ENCODE measurements around the gene IL1RAPL1. TPM values are rescaled to one million over a fixed set of nuclear protein-coding genes. Genes with fewer than 3 reads are reported as not detected.

IL1RAPL1 gene
- polyA plus RNA-seq, 1 of the 3 experiments (the other 2 are of a cell fraction) = 2.8 TPM

DNA sequence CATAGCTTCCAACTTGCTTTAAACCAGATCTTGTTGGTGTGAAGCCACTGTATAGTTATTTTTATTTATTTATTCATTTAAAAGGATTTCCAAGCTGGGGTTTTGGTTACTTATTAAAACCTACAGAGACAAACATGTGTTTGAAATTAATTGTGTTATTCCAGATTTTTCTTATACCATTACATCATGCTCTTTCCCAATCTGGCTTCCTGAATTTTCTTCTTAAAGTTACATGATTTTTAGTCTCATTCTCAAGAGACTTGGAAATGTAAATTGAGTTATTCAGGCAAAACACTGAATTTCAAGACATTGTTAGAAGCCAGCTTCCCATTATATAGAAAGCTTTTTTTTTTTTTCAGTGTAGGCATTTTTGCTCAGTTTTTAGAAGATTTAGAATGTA lies 381.9 kb downstream of the IL1RAPL1 start:
- H3K4me1 ChIP-seq (ENCODE audit: control insufficient read depth in 1 of 2, insufficient read depth in 2 of 2, low read depth in 1 of 2, low read length in 1 of 2) = no peaks in the 10 kb centered on the region
- POLR2A ChIA-PET = no interaction called here
- DNase-seq = no peak

DNA sequence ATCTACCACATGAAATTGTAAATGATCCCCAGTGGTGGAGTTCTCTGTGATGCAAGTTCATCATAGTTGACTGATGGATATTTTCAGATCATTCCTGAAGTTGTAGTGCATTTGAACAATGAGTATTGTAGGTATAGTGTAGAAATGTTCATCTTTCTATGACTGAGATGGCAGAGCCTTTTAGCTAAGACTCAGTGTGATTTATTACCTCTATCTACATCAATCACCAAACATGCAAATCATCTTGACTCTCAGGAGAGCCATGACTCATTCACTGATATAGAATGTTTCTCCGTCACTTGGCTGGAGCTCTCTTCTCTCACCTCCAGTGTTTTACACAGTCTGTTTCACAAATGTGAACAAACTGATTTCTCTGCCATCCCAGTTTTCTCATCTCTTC lies 392.6 kb downstream of the IL1RAPL1 start:
- H3K36me3 ChIP-seq (replicated peaks in 1 of 2; ENCODE audit: control insufficient read depth in 1 of 2, insufficient read depth in 2 of 2, low read length in 1 of 2) = no peaks in the 10 kb centered on the region
- no peak overlapping the region for H3K27ac ChIP-seq (ENCODE audit: low read depth in 2 of 2, low read length in 1 of 2)
- ChIA-PET POLR2A (no interaction called here), CTCF (no interaction called here)
- no peaks in the 10 kb centered on the region for H4K20me1 ChIP-seq (ENCODE audit: insufficient read depth)
- H3K4me1 ChIP-seq (ENCODE audit: control insufficient read depth in 1 of 2, insufficient read depth in 2 of 2, low read depth in 1 of 2, low read length in 1 of 2) = no peaks in the 10 kb centered on the region
- WGBS (ENCODE audit: low lambda C conversion rate) = 18% methylated on average over 1 of the region's 1 CpG
- H3K27me3 ChIP-seq (ENCODE audit: insufficient read depth) = no peaks in the 10 kb centered on the region
- H3K9me2 ChIP-seq = no peaks in the 10 kb centered on the region
- H3K9me3 ChIP-seq = no peaks in the 10 kb centered on the region
- H2AFZ ChIP-seq (ENCODE audit: low read depth) = no peak overlapping the region
- no peaks in the 10 kb centered on the region for H3K79me2 ChIP-seq (ENCODE audit: insufficient read depth)
- H3K9ac ChIP-seq = no peak overlapping the region
- TF ChIP-seq NRF1 (IDR thresholded peaks at IDR 0.05; ENCODE audit: low read depth, low read length) = no peak
- TF ChIP-seq, protein P1, sequence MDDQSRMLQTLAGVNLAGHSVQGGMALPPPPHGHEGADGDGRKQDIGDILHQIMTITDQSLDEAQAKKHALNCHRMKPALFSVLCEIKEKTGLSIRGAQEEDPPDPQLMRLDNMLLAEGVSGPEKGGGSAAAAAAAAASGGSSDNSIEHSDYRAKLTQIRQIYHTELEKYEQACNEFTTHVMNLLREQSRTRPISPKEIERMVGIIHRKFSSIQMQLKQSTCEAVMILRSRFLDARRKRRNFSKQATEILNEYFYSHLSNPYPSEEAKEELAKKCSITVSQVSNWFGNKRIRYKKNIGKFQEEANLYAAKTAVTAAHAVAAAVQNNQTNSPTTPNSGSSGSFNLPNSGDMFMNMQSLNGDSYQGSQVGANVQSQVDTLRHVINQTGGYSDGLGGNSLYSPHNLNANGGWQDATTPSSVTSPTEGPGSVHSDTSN (IDR thresholded peaks at IDR 0.05) = peak; percentile 21; the same call in 1 of the 2 replicates
- no peak for DNase-seq
- H3K4me2 ChIP-seq = no peak overlapping the region
- H3F3A ChIP-seq (replicated peaks; ENCODE audit: insufficient read depth) = no peaks in the 10 kb centered on the region
- no peak overlapping the region for H3K4me3 ChIP-seq (ENCODE audit: low read depth in 2 of 2, low read length in 1 of 2)

More for the DNA sequence above, 381.9 kb downstream of the IL1RAPL1 start:
- H3K4me2 ChIP-seq = no peak overlapping the region
- no peaks in the 10 kb centered on the region for H3K79me2 ChIP-seq (ENCODE audit: insufficient read depth)
- no peak overlapping the region for H3K27ac ChIP-seq (ENCODE audit: low read depth in 2 of 2, low read length in 1 of 2)
- peaks cover 6% of the 10 kb centered on the region; the same call in 1 of the 2 replicates for H3K27me3 ChIP-seq (ENCODE audit: insufficient read depth)
- CTCF ChIA-PET = no interaction called here
- H3K9ac ChIP-seq = no peak overlapping the region
- H3F3A ChIP-seq (replicated peaks; ENCODE audit: insufficient read depth) = no peaks in the 10 kb centered on the region
- H2AFZ ChIP-seq (ENCODE audit: low read depth) = no peak overlapping the region
- no peak for TF ChIP-seq TEAD4 (IDR thresholded peaks at IDR 0.05; ENCODE audit: borderline replicate concordance, insufficient read depth)
- no peak for TF ChIP-seq GATA2 (CRISPR knock-in tag; IDR thresholded peaks at IDR 0.05)
- TF ChIP-seq, protein P2, sequence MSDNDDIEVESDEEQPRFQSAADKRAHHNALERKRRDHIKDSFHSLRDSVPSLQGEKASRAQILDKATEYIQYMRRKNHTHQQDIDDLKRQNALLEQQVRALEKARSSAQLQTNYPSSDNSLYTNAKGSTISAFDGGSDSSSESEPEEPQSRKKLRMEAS (IDR thresholded peaks at IDR 0.05; ENCODE audit: low read depth) = no peak
- TF ChIP-seq POLR2AphosphoS5 (IDR thresholded peaks at IDR 0.05; ENCODE audit: low read depth, low read length) = no peak
- no peak for TF ChIP-seq FOSL2 (IDR thresholded peaks at IDR 0.05; ENCODE audit: borderline replicate concordance, low read depth)
- TF ChIP-seq, protein P3, sequence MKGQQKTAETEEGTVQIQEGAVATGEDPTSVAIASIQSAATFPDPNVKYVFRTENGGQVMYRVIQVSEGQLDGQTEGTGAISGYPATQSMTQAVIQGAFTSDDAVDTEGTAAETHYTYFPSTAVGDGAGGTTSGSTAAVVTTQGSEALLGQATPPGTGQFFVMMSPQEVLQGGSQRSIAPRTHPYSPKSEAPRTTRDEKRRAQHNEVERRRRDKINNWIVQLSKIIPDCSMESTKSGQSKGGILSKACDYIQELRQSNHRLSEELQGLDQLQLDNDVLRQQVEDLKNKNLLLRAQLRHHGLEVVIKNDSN (IDR thresholded peaks at IDR 0.05; ENCODE audit: borderline replicate concordance, low read depth) = no peak
- TF ChIP-seq NFIC (IDR thresholded peaks at IDR 0.05; ENCODE audit: borderline replicate concordance) = no peak
- no peak for TF ChIP-seq JUND (IDR thresholded peaks at IDR 0.05)
- H3K9me2 ChIP-seq = no peaks in the 10 kb centered on the region
- H4K20me1 ChIP-seq (ENCODE audit: insufficient read depth) = no peaks in the 10 kb centered on the region
- no peak overlapping the region for H3K4me3 ChIP-seq (ENCODE audit: low read depth in 2 of 2, low read length in 1 of 2)
- no peaks in the 10 kb centered on the region for H3K9me3 ChIP-seq
- H3K36me3 ChIP-seq (replicated peaks in 1 of 2; ENCODE audit: control insufficient read depth in 1 of 2, insufficient read depth in 2 of 2, low read length in 1 of 2) = no peaks in the 10 kb centered on the region

DNA sequence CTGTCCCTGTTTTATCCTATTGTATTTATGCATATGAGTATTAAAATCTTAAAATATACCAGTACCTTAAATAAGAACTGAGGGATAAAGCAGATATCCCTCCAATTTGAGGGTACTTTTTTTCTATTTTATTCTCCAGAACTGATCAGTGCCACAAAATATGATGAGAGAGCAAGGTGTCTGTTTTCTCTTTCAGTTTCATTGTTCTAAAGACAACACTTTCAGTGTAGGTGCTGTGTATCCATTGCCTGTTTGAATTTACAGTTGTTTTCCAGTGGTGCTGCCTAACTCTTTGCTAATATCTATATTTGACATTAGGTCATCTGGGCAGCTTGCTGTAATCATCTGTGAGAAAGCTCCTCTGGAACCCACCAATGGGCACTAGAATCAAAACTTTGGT lies 394.7 kb downstream of the IL1RAPL1 start:
- no peaks in the 10 kb centered on the region for H3K4me1 ChIP-seq (ENCODE audit: control insufficient read depth in 1 of 2, insufficient read depth in 2 of 2, low read depth in 1 of 2, low read length in 1 of 2)
- ChIA-PET CTCF (no interaction called here), POLR2A (no interaction called here)
- TF ChIP-seq SIN3A (IDR thresholded peaks at IDR 0.05; ENCODE audit: borderline replicate concordance, low read depth, low read length) (no peak), RFX5 (IDR thresholded peaks at IDR 0.05; ENCODE audit: low read length) (no peak), POLR2AphosphoS5 (IDR thresholded peaks at IDR 0.05; ENCODE audit: low read depth, low read length) (no peak), SMC3 (IDR thresholded peaks at IDR 0.05; ENCODE audit: low read depth, low read length) (no peak), GABPA (IDR thresholded peaks at IDR 0.05; ENCODE audit: low read depth) (no peak), YY1 (IDR thresholded peaks at IDR 0.05; ENCODE audit: low read depth) (no peak)
- TF ChIP-seq, protein P4, sequence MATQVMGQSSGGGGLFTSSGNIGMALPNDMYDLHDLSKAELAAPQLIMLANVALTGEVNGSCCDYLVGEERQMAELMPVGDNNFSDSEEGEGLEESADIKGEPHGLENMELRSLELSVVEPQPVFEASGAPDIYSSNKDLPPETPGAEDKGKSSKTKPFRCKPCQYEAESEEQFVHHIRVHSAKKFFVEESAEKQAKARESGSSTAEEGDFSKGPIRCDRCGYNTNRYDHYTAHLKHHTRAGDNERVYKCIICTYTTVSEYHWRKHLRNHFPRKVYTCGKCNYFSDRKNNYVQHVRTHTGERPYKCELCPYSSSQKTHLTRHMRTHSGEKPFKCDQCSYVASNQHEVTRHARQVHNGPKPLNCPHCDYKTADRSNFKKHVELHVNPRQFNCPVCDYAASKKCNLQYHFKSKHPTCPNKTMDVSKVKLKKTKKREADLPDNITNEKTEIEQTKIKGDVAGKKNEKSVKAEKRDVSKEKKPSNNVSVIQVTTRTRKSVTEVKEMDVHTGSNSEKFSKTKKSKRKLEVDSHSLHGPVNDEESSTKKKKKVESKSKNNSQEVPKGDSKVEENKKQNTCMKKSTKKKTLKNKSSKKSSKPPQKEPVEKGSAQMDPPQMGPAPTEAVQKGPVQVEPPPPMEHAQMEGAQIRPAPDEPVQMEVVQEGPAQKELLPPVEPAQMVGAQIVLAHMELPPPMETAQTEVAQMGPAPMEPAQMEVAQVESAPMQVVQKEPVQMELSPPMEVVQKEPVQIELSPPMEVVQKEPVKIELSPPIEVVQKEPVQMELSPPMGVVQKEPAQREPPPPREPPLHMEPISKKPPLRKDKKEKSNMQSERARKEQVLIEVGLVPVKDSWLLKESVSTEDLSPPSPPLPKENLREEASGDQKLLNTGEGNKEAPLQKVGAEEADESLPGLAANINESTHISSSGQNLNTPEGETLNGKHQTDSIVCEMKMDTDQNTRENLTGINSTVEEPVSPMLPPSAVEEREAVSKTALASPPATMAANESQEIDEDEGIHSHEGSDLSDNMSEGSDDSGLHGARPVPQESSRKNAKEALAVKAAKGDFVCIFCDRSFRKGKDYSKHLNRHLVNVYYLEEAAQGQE (IDR thresholded peaks at IDR 0.05; ENCODE audit: low read depth, low read length) = no peak
- TF ChIP-seq, protein P3 (IDR thresholded peaks at IDR 0.05; ENCODE audit: borderline replicate concordance, low read depth) = no peak

More for the DNA sequence above, 394.7 kb downstream of the IL1RAPL1 start:
- H3F3A ChIP-seq (replicated peaks; ENCODE audit: insufficient read depth) = no peaks in the 10 kb centered on the region
- H4K20me1 ChIP-seq (ENCODE audit: insufficient read depth) = no peaks in the 10 kb centered on the region
- no peaks in the 10 kb centered on the region for H3K27me3 ChIP-seq (ENCODE audit: insufficient read depth)
- no peaks in the 10 kb centered on the region for H3K9me3 ChIP-seq
- no peak for DNase-seq
- H3K27ac ChIP-seq (ENCODE audit: low read depth in 2 of 2, low read length in 1 of 2) = no peak overlapping the region
- no peaks in the 10 kb centered on the region for H3K36me3 ChIP-seq (replicated peaks in 1 of 2; ENCODE audit: control insufficient read depth in 1 of 2, insufficient read depth in 2 of 2, low read length in 1 of 2)
- H3K9me2 ChIP-seq = no peaks in the 10 kb centered on the region
- no peak overlapping the region for H2AFZ ChIP-seq (ENCODE audit: low read depth)
- no peak overlapping the region for H3K9ac ChIP-seq
- H3K4me2 ChIP-seq = no peak overlapping the region
- H3K79me2 ChIP-seq (ENCODE audit: insufficient read depth) = no peaks in the 10 kb centered on the region
- H3K4me3 ChIP-seq (ENCODE audit: low read depth in 2 of 2, low read length in 1 of 2) = no peak overlapping the region

Measured in SK-N-SH (cell line).